GM12873 (cell line): Measurements from ENCODE around the gene CLCN6.

Source experiments
- TF ChIP-seq, protein P1 (sequence below): IDR thresholded peaks from 2 replicates; pipeline ENCODE4 v1.5.1; 2012; ENCODE audit warnings: low read depth, mild to moderate bottlenecking, moderate library complexity, low read length, control low read depth; ENCODE audit not compliant: insufficient read depth; ENCODE audit errors: missing control alignments

CLCN6 gene

DNA sequence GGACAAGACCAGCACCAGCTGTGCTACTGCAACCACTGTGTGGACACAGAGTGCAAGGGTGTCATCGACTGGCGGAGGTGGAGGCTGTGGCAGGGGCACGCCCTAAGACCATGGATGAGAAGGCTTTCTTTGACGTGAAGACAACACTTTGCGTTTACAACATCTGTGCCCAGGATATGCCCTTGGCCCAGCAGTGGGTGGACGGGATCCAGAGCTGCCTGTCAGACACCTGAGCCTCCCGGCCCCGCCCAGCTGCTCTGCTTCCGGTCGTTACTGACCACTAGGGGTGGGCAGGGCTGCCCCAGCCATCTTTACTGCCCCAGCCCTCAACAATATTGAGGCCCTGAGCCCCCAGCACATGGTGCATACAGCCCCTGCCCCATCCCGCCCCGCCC lies 74.2 kb downstream of the CLCN6 start:
- TF ChIP-seq, protein P1, sequence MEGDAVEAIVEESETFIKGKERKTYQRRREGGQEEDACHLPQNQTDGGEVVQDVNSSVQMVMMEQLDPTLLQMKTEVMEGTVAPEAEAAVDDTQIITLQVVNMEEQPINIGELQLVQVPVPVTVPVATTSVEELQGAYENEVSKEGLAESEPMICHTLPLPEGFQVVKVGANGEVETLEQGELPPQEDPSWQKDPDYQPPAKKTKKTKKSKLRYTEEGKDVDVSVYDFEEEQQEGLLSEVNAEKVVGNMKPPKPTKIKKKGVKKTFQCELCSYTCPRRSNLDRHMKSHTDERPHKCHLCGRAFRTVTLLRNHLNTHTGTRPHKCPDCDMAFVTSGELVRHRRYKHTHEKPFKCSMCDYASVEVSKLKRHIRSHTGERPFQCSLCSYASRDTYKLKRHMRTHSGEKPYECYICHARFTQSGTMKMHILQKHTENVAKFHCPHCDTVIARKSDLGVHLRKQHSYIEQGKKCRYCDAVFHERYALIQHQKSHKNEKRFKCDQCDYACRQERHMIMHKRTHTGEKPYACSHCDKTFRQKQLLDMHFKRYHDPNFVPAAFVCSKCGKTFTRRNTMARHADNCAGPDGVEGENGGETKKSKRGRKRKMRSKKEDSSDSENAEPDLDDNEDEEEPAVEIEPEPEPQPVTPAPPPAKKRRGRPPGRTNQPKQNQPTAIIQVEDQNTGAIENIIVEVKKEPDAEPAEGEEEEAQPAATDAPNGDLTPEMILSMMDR: no peak

DNA sequence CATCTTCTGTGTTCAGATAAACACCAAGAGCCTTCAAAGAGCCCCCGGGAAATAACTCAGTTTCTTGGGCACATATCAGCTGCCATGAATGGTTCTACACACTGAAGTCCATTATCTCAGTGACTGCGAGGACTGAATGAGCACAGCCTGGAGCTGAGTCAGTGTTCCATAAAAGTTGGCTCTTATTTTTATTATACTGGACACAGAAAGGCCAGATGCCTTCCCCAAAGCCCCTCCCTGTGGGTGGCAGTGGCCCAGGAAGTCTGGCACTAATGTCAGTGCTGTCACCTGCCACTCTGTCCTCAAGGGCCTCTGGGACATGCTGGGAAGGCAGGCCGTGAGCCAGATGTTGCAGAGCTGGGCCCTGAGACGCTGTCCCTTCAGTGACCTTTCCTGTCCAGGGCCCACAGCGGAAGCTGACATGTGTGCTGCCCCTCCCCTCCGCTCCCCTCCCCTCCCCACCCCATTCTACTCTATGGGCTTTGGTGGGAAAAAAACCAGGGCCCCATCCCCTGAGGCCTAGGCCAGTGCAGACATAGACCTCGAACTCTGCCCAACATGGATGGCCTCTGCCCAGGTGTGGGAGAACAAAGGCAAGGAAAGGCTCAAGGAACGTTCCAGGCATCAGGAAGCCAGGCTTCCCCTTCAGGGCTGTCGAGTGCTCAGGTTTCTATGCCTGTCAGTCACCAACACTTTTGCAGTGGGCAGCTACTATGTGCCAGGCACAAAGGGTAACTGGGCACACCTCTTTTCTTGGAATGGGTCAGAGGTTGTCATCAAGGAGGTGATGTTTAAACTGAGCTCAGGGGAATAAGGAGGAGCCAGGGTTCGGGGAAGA lies 75.1 kb downstream of the CLCN6 start:
- TF ChIP-seq, protein P1: no peak

DNA sequence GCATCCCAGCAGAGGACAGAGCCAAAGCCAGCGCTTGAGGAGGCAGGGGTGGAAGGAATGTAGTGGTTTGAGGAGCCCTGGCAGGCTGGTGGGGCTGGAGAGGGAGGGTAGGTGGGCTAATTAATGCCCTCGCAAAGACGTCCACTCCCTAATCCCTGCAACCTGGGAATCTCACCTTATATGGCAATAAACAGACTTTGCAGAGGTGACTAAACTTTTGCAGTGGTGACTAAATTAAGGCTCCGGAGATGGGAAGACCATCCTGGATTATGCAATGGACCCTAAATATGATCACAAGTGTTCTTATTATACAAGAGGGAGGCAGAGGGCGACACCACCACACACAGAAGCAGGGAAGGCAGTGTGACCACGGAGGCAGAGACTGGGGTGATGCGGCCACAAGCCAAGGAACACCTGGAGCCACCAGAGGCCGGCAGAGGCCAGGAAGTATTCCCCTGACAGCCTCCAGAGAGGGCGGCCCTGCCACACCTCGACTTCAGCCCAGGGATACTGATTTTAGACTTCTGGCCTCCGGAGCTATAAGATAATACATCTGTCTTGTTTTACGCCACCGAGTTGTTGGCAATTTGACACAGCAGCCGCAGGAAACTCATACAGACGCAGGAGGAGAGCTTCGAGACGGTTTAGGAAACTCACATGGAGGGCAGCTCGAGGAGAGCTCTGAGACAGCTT lies 75.9 kb downstream of the CLCN6 start:
- TF ChIP-seq, protein P1: no peak

DNA sequence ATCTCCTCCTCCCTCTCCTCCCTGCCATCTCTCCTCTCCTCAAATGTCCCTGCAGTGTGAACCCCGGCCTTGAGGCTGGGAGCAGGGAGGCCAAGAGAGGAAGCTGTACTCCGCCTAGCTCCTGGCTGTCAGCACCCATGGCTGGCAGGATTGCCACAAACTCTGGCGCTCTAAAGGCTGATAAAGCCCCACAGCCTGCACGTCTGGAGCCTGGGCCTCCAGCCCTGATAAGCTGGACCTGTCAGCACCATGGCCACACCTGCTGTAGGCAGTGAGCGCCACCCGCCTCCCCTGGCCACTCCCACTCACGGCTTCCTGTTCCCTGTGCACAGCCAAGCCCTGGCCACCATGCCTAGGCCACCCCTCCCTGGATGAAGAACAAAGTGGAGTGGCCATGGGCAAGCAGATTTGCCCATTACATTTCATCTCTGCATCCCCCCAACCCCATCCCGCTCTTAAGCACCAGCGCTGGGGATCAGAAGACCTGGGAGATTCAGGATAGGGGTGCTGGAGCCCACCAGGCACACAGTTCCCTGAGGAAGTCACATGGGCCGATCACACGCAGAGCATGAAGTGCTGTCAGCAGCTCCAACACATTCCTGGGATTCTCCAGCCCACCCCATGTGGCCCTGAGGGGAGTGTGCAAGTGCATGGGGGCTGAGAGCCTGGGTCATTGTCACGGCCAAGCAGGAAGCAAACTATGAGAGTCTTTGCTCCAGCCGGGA lies 77.0 kb downstream of the CLCN6 start:
- TF ChIP-seq, protein P1: no peak

DNA sequence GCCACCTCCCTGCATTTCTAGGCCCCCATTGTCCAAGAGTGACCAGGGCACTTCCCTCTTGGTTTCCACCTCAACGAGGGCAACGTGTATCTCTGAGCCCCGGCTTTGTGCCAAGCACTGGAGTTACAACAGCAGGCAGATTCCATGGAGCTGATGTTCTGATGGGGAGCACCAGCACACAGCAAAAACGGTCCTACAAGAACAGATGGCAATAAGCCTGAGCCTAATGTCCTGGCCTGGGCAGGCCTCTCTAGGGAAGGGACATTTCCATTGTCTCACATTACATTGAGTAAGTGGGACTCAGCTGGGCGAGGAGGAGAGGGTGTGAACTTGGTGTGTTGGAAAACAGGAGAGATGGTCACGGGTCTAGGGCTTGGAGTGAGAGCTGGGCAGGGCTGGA lies 79.9 kb downstream of the CLCN6 start:
- TF ChIP-seq, protein P1: no peak

DNA sequence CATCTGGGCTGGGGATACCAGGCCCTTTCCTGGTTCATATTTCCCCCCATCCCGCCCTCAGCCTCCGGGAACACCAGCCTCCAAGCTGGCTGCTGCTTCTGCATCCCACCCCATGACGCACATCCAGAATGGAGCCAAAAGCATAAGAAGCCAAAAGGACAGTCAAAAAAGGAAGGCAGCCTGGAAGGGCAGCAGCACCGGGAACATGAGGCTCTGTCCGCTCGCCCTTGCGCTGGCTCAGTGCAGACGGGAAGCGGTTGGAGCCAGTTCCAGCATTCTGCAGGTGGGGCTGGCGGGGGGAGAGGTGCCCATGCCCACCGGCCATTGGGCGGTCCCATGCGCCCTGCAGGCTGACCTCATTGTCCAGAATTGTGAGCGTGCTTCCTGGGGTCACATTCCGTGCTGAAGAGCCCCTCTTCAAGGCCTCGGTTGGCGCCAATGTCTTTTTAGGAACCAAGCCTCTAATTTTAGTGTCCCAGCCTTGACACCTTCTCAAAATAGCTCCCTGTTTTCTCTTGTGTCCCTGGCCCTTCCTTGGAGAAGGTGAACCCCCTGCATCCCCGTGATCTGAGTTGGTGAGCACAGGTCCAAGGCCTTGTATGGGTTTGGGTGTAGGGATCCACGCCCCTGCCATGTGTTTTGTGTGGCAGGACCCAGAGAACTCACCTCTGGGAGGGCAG lies 81.1 kb downstream of the CLCN6 start:
- TF ChIP-seq, protein P1: no peak

DNA sequence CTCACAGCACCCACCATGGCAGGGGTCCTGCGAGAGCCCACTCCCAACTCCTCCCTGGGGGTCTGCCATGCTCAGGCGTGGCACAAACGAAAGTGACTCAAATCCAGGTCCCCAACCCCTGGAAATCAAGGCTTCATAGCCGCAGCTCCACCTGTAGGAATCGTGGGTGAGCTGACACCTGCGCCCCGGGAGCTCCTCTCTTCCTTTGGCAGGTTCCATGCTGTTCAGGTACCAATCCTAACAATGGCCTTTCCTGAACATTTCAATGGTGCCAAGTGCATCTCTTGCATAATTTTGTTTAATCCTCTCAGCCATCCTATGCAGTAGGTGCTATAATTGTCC lies 81.6 kb downstream of the CLCN6 start:
- TF ChIP-seq, protein P1: no peak
